ENCODE results near the gene NOTUM. TPM values are rescaled to one million over a fixed set of nuclear protein-coding genes. Genes with fewer than 3 reads are reported as not detected.

NOTUM gene
- total and polyA plus RNA-seq, 9 of the 15 experiments (the other 6 are each of a cell fraction or from before 2014, with no cell fraction given), result 0.03 to 14.0 (median 4.1) TPM

- TF ChIP-seq ARID4B (CRISPR knock-in tag; IDR thresholded peaks at IDR 0.05), result 0 out of 2 replicates have a peak, but pooled peaks have one; percentile 66
- no peak for TF ChIP-seq EHMT2 (IDR thresholded peaks at IDR 0.05)
- TF ChIP-seq YBX1 (IDR thresholded peaks at IDR 0.05), result no peak
- no peak for TF ChIP-seq KDM2B (CRISPR knock-in tag; IDR thresholded peaks at IDR 0.05)
- peak; percentile 82 for TF ChIP-seq SIN3B (IDR thresholded peaks at IDR 0.05; ENCODE audit: low read depth)
- no peak for TF ChIP-seq NCOA6 (IDR thresholded peaks at IDR 0.05)
- peak; percentile 73 for TF ChIP-seq SAP30 (IDR thresholded peaks at IDR 0.05; ENCODE audit: borderline replicate concordance, insufficient read depth, low read depth, low read length, poor library complexity, severe bottlenecking)
- TF ChIP-seq PTBP1 (IDR thresholded peaks at IDR 0.05; ENCODE audit: low read depth, low read length), result 0 out of 2 replicates have a peak, but pooled peaks have one; percentile 71
- peak; percentile 98 for TF ChIP-seq ZSCAN29 (IDR thresholded peaks at IDR 0.05)
- TF ChIP-seq POLR2B (IDR thresholded peaks at IDR 0.05; ENCODE audit: low read depth, partially characterized antibody), result no peak
- peak; percentile 44 for TF ChIP-seq SMAD1 (IDR thresholded peaks at IDR 0.05; ENCODE audit: low read depth, low read length, partially characterized antibody)
- TF ChIP-seq HCFC1 (IDR thresholded peaks at IDR 0.05; ENCODE audit: low read depth, low read length), result peak; percentile 30; the same call in 1 of the 2 replicates
- no peak; the same call in 1 of the 2 replicates for TF ChIP-seq ARID3B (CRISPR knock-in tag; IDR thresholded peaks at IDR 0.05; ENCODE audit: borderline replicate concordance)
- TF ChIP-seq ARID2 (IDR thresholded peaks at IDR 0.05), result no peak
These were observed 43.2 kb downstream of the NOTUM start, which contains the start of gene SIRT7 (continued) for GRCh38 chr17:81917565-81918332.
